ENCODE measurements around the gene CLEC19A. TPM values are rescaled to one million over a fixed set of nuclear protein-coding genes. Genes with fewer than 3 reads are reported as not detected.

The CLEC19A gene
- total RNA-seq, 1 donor from 2014 or later = not detected

- no peak for DNase-seq (ENCODE audit: low spot score)
- Mint-ChIP-seq H3K4me3 (ENCODE audit: unreplicated experiment) (no peak overlapping the region), H3K4me1 (ENCODE audit: unreplicated experiment) (no peaks in the 10 kb centered on the region), H3K27ac (ENCODE audit: unreplicated experiment) (no peak overlapping the region), H3K36me3 (ENCODE audit: low read depth, unreplicated experiment) (no peaks in the 10 kb centered on the region), H3K9me3 (ENCODE audit: unreplicated experiment) (no peaks in the 10 kb centered on the region), H3K27me3 (ENCODE audit: unreplicated experiment) (peaks cover 2% of the 10 kb centered on the region)
- no peak for TF ChIP-seq CTCF (IDR thresholded peaks at IDR 0.05; ENCODE audit: unreplicated experiment)
These were observed 44.4 kb downstream of the CLEC19A start for GRCh38 chr16:19329932-19330331.

- no peak for DNase-seq (ENCODE audit: low spot score)
- Mint-ChIP-seq H3K27ac (ENCODE audit: unreplicated experiment) (no peak overlapping the region), H3K4me1 (ENCODE audit: unreplicated experiment) (no peaks in the 10 kb centered on the region), H3K4me3 (ENCODE audit: unreplicated experiment) (no peak overlapping the region), H3K27me3 (ENCODE audit: unreplicated experiment) (peaks cover 2% of the 10 kb centered on the region), H3K9me3 (ENCODE audit: unreplicated experiment) (no peaks in the 10 kb centered on the region), H3K36me3 (ENCODE audit: low read depth, unreplicated experiment) (no peaks in the 10 kb centered on the region)
- TF ChIP-seq CTCF (IDR thresholded peaks at IDR 0.05; ENCODE audit: unreplicated experiment) = no peak
These were observed 45.4 kb downstream of the CLEC19A start for GRCh38 chr16:19330841-19331397.

GRCh38 chr16:19331794-19332193 is 46.3 kb downstream of the CLEC19A start:
- Mint-ChIP-seq H3K27me3 (ENCODE audit: unreplicated experiment) (peaks cover 2% of the 10 kb centered on the region), H3K36me3 (ENCODE audit: low read depth, unreplicated experiment) (no peaks in the 10 kb centered on the region), H3K4me1 (ENCODE audit: unreplicated experiment) (no peaks in the 10 kb centered on the region), H3K9me3 (ENCODE audit: unreplicated experiment) (no peaks in the 10 kb centered on the region), H3K4me3 (ENCODE audit: unreplicated experiment) (no peak overlapping the region), H3K27ac (ENCODE audit: unreplicated experiment) (no peak overlapping the region)
- no peak for TF ChIP-seq CTCF (IDR thresholded peaks at IDR 0.05; ENCODE audit: unreplicated experiment)
- DNase-seq (ENCODE audit: low spot score) = no peak

GRCh38 chr16:19338335-19338734 is 52.8 kb downstream of the CLEC19A start:
- Mint-ChIP-seq H3K27me3 (ENCODE audit: unreplicated experiment) (peaks cover 5% of the 10 kb centered on the region), H3K4me1 (ENCODE audit: unreplicated experiment) (no peaks in the 10 kb centered on the region), H3K36me3 (ENCODE audit: low read depth, unreplicated experiment) (no peaks in the 10 kb centered on the region), H3K4me3 (ENCODE audit: unreplicated experiment) (no peak overlapping the region), H3K27ac (ENCODE audit: unreplicated experiment) (no peak overlapping the region), H3K9me3 (ENCODE audit: unreplicated experiment) (no peaks in the 10 kb centered on the region)
- DNase-seq (ENCODE audit: low spot score) = no peak
- no peak for TF ChIP-seq CTCF (IDR thresholded peaks at IDR 0.05; ENCODE audit: unreplicated experiment)

GRCh38 chr16:19344224-19344801 is 58.8 kb downstream of the CLEC19A start:
- Mint-ChIP-seq H3K27ac (ENCODE audit: unreplicated experiment) (no peak overlapping the region), H3K4me1 (ENCODE audit: unreplicated experiment) (no peaks in the 10 kb centered on the region), H3K9me3 (ENCODE audit: unreplicated experiment) (no peaks in the 10 kb centered on the region), H3K4me3 (ENCODE audit: unreplicated experiment) (no peak overlapping the region), H3K27me3 (ENCODE audit: unreplicated experiment) (peaks cover 2% of the 10 kb centered on the region), H3K36me3 (ENCODE audit: low read depth, unreplicated experiment) (no peaks in the 10 kb centered on the region)
- no peak for TF ChIP-seq CTCF (IDR thresholded peaks at IDR 0.05; ENCODE audit: unreplicated experiment)
- no peak for DNase-seq (ENCODE audit: low spot score)
